HCT116 (cell line): ENCODE measurements around the gene PRR5L. TPM values are rescaled to one million over a fixed set of nuclear protein-coding genes. Genes with fewer than 3 reads are reported as not detected.

ENCODE experiments used
- ATAC-seq: fragments of 200-7000 bp; cut with Tn5 transposase; 2 replicates; pipeline ENCODE4 v1.9.1; 2020; ENCODE audit warnings: mild to moderate bottlenecking, moderate library complexity
- BruUV-seq: library from RNA; stranded (reverse); fragments of 400-500 nt; replicated peaks from 2 replicates; lab custom pipeline; 2021; lab: Mats Ljungman, UMichigan
- CTCF ChIA-PET: fragments of 300-600 bp; sonication (Branson Sonifier 250); formaldehyde crosslinking; loops from one replicate; lab custom pipeline; 2021; ENCODE audit warnings: antibody characterized with exemption; lab: Charles Lee
- POLR2A ChIA-PET: fragments of 300-600, 350-600 bp; sonication (Branson Sonifier 250); formaldehyde crosslinking; loops from one replicate; lab custom pipeline; 2021; ENCODE audit warnings: antibody characterized with exemption; lab: Charles Lee
- RAD21 ChIA-PET, 2 experiments: fragments of 300-600 bp; sonication (Branson Sonifier 250); formaldehyde crosslinking; loops; one replicate each; lab custom pipeline; 2023; ENCODE audit warnings: low total read pairs in 2 of 2; ENCODE audit not compliant: uncharacterized antibody in 2 of 2, unreplicated experiment in 2 of 2, low non-redundant PET in 1 of 2; lab: Charles Lee
- DNase-seq: peaks from one replicate; pipeline ENCODE4 v3.0.0-alpha.2; 2010; ENCODE audit warnings: low read depth, low spot score
- H2AFZ ChIP-seq: fragments of 200-600 bp; shearing (Covaris generic), sonication (generic); 2 replicates; pipeline ENCODE4 v1.6.1; 2017; ENCODE audit warnings: low read depth, mixed run types, mixed read lengths, antibody characterized with exemption, low read length; ENCODE audit not compliant: poor library complexity, severe bottlenecking
- H3K27ac ChIP-seq: 2 replicates; pipeline ENCODE4 v1.5.1; 2012; ENCODE audit warnings: low read depth, low read length
- H3K27me3 ChIP-seq: fragments of 200-600 bp; sonication (generic); 2 replicates; pipeline ENCODE4 v1.6.1; 2016; ENCODE audit warnings: mixed run types, low read length, mixed read lengths; ENCODE audit not compliant: insufficient read depth
- H3K36me3 ChIP-seq, 2 experiments: fragments of 200-500 bp in 1 of 2; fragments of 200-600 bp in 1 of 2; sonication (Bioruptor generic) in 1 of 2; sonication (generic) in 1 of 2; 2 replicates each; pipeline versions ENCODE4 v1.5.1 to v1.6.1; 2014 to 2016; ENCODE audit warnings: low read length in 2 of 2, inconsistent platforms in 1 of 2, mixed read lengths in 1 of 2, mixed run types in 1 of 2; ENCODE audit not compliant: insufficient read depth in 2 of 2, control insufficient read depth in 1 of 2
- H3K4me1 ChIP-seq, 2 experiments: fragments of 200-600 bp in 1 of 2; sonication (generic) in 1 of 2; 2 replicates each; pipeline versions ENCODE4 v1.5.1 to v1.6.1; 2012 to 2017; ENCODE audit warnings: low read length in 2 of 2, inconsistent platforms in 1 of 2, mild to moderate bottlenecking in 1 of 2, mixed read lengths in 1 of 2, mixed run types in 1 of 2, moderate library complexity in 1 of 2; ENCODE audit not compliant: insufficient read depth in 2 of 2, control insufficient read depth in 1 of 2
- H3K4me2 ChIP-seq: fragments of 200-600 bp; sonication (generic); 2 replicates; pipeline ENCODE4 v1.6.1; 2017; ENCODE audit warnings: mixed run types, low read length, mixed read lengths
- H3K4me3 ChIP-seq, 2 experiments: fragments of 200-600 bp in 1 of 2; sonication (generic) in 1 of 2; replicated peaks in 1 of 2; 2 replicates each; pipeline ENCODE4 v1.5.1; 2011 to 2016; ENCODE audit warnings: low read length in 2 of 2, control low read depth in 1 of 2, low read depth in 1 of 2, mild to moderate bottlenecking in 1 of 2, mixed read lengths in 1 of 2, mixed run types in 1 of 2
- H3K79me2 ChIP-seq: fragments of 200-600 bp; sonication (generic); 2 replicates; pipeline ENCODE4 v1.6.1; 2017; ENCODE audit warnings: mild to moderate bottlenecking, mixed run types, low read length, moderate library complexity, mixed read lengths; ENCODE audit not compliant: insufficient read depth
- H3K9ac ChIP-seq: fragments of 200-600 bp; sonication (generic); 2 replicates; pipeline ENCODE4 v1.6.1; 2016; ENCODE audit warnings: low read length, mixed read lengths
- H3K9me2 ChIP-seq: fragments of 200-600 bp; sonication (generic), shearing (Covaris generic); 2 replicates; pipeline ENCODE4 v1.6.1; 2017; ENCODE audit warnings: mixed run types, mild to moderate bottlenecking, moderate library complexity; ENCODE audit not compliant: insufficient read depth
- H3K9me3 ChIP-seq, 2 experiments: fragments of 200-500 bp in 1 of 2; fragments of 200-600 bp in 1 of 2; sonication (Bioruptor generic) in 1 of 2; sonication (generic) in 1 of 2; 2 replicates each; pipeline ENCODE4 v1.6.1; 2014 to 2017; ENCODE audit warnings: low read length in 2 of 2, mixed read lengths in 2 of 2, inconsistent platforms in 1 of 2, low read depth in 1 of 2, mild to moderate bottlenecking in 1 of 2, mixed run types in 1 of 2, moderate library complexity in 1 of 2; ENCODE audit not compliant: control insufficient read depth in 1 of 2, insufficient read depth in 1 of 2
- H4K20me1 ChIP-seq: fragments of 200-600 bp; sonication (generic), shearing (Covaris generic); 2 replicates; pipeline ENCODE4 v1.6.1; 2017; ENCODE audit warnings: mixed run types, mild to moderate bottlenecking, moderate library complexity; ENCODE audit not compliant: insufficient read depth
- CEBPB ChIP-seq: IDR thresholded peaks from 2 replicates; pipeline ENCODE4 v1.6.1; 2012; ENCODE audit warnings: low read depth
- FOSL1 ChIP-seq: IDR thresholded peaks from 2 replicates; pipeline ENCODE4 v1.6.1; 2012; ENCODE audit warnings: low read depth
- POLR2A ChIP-seq: IDR thresholded peaks from 2 replicates; pipeline ENCODE4 v1.7.0; 2011; ENCODE audit warnings: borderline replicate concordance; ENCODE audit not compliant: insufficient read depth, insufficient read length; ENCODE audit errors: extremely low read depth
- POLR2AphosphoS5 ChIP-seq: IDR thresholded peaks from 2 replicates; pipeline ENCODE4 v1.6.1; 2011; ENCODE audit warnings: mild to moderate bottlenecking, low read depth, low read length, moderate library complexity
- SP1 ChIP-seq: IDR thresholded peaks from 2 replicates; pipeline ENCODE4 v1.6.1; 2012; ENCODE audit warnings: low read depth
- intact Hi-C: fragments of 100-400 bp; cut with micrococcal nuclease; formaldehyde crosslinking; loops from 2 replicates; pipeline ENCODE4 v1.10.0; 2022
- total RNA-seq: library from RNA; stranded (reverse); gene quantifications from one replicate; pipeline ENCODE4 v1.2.1, GENCODE V29; 2021; ENCODE audit not compliant: unreplicated experiment
- TF ChIP-seq, protein P1 (sequence below): IDR thresholded peaks from 2 replicates; pipeline ENCODE4 v1.6.1; 2012

The PRR5L gene
- total RNA-seq, 1 experiment from 2014 or later, result 0.47 TPM

GRCh38 chr11:36513965-36514364 is 217.9 kb downstream of the PRR5L start:
- ATAC-seq (no peak), DNase-seq (no peak)
- H3K36me3 ChIP-seq, result no peaks in the 10 kb centered on the region; a peak in 1 of 4 replicates
- H3K9me2 ChIP-seq, result no peaks in the 10 kb centered on the region
- no TSS peak for BruUV-seq
- H3K27ac ChIP-seq, result no peak overlapping the region
- no peak overlapping the region for H3K4me3 ChIP-seq
- no peaks in the 10 kb centered on the region for H3K9me3 ChIP-seq
- H4K20me1 ChIP-seq, result no peaks in the 10 kb centered on the region
- TF ChIP-seq FOSL1 (no peak), SP1 (no peak), POLR2A (no peak), POLR2AphosphoS5 (no peak), CEBPB (no peak)
- TF ChIP-seq, protein P1, sequence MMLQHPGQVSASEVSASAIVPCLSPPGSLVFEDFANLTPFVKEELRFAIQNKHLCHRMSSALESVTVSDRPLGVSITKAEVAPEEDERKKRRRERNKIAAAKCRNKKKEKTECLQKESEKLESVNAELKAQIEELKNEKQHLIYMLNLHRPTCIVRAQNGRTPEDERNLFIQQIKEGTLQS, result no peak
- peaks cover 0 to 5% of the 10 kb centered on the region in 2 experiments; a peak in 1 of 4 replicates for H3K4me1 ChIP-seq
- ChIA-PET POLR2A (no interaction called here), RAD21 (no interaction called here), CTCF (no interaction called here)
- H2AFZ ChIP-seq, result no peak overlapping the region
- H3K4me2 ChIP-seq, result no peak overlapping the region
- intact Hi-C loops, result no loop called here
- H3K9ac ChIP-seq, result no peak overlapping the region
- H3K79me2 ChIP-seq, result peaks cover 7% of the 10 kb centered on the region
- H3K27me3 ChIP-seq, result no peaks in the 10 kb centered on the region

Other genes with a start within 250 kb of the PRR5L start
- gene COMMD9, start 6.9 kb upstream of the PRR5L start, total RNA-seq, result 33.3 TPM
- 9.3 TPM for gene TRAF6, start 214.0 kb downstream of the PRR5L start, total RNA-seq